ENCODE results near the gene LSM5.
A peak's percentile ranks its signal among the peaks of the same experiment; 100 is the strongest.
"Not testable (repeated sequence)": the region's sequence is repeated elsewhere in the genome, so short reads cannot be mapped to it uniquely, and the experiment has no call there.

Gene LSM5

GRCh38 chr7:32502728-32503127 lies 12.5 kb upstream of the LSM5 start:
- no peak for DNase-seq

DNA sequence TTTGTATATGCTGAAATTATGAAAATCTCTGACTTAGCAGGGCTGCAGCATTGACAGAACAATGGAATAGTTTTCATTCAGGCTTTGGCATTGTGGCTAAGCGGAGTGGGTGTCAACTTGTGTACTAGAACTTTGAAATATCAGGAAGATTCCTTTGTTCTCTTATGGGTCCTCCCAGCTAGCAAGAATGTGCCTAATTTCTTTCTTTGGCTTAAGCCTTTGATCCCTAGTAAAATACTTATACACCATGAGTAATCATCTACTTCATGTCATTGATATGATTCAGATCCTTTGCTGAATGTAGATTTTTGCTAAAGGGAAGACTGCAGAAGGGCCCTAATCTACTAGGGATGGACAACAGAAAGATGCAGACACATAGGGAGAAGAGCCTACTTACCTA lies 11.3 kb upstream of the LSM5 start:
- no peak for DNase-seq

- DNase-seq: no peak
Observed at GRCh38 chr7:32500922-32501341, 10.8 kb upstream of the LSM5 start.

- not testable (repeated sequence) for DNase-seq
Observed at GRCh38 chr7:32500216-32500615, 10.0 kb upstream of the LSM5 start.

DNA sequence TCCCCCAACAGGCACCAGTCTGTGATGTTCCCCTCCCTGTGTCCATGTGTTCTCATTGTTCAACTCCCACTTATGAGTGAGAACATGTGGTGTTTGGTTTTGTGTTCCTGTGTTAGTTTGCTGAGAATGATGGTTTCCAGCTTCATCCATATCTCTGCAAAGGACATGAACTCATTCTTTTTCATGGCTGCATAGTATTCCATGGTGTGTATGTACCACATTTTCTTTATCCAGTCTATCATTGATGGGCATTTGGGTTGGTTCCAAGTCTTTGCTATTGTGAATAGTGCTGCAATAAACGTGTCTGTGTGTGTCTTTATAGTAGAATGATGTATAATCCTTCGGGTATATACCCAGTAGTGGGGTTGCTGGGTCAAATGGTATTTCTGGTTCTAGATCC lies 9.6 kb upstream of the LSM5 start:
- DNase-seq: not testable (repeated sequence)

GRCh38 chr7:32496052-32496813 lies 6.1 kb upstream of the LSM5 start:
- no peak for DNase-seq

DNA sequence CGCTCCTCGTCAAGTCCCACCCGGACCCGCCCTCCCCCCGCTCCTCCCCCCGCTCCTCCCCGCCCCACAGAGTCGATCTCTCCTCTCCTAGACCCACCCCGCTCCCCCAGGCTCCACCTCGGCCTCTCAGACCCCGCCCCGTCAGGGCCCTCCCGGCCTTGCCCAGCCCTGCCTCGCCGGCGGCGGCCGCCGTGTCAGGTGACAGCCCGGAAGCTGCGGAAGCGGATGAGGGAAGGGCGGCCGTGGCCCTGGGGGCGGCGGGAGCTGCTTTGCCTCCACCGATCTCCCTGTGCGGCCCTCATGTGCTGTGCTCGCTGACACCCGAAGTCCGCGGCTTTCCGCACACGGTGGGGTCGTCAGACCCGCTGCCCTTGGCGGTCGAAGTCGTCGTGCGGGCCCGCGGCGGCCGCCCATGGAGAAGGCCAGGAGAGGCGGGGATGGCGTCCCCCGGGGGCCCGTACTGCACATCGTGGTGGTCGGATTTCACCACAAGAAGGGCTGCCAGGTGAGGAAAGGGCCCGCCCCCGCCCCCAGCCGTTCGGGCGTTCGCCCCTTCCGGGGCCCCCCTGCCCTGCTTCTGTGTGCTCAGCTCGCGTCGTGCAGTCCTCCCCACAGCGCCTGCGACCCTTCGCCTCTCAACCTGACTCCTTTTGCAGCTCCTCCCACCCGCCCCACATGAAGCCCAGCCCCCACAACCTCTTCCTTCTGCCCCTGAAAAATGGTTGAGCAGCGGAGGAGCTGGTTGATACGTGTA lies 5.3 kb upstream of the LSM5 start, which contains the start of gene AVL9:
TSS of gene AVL9 (plus strand) at position 192 of the 754 bp plus-strand sequence. CDS start at position 413, 221 bp downstream.
- DNase-seq: peak; percentile 97

GRCh38 chr7:32494946-32495297 lies 4.7 kb upstream of the LSM5 start:
- DNase-seq: no peak

DNA sequence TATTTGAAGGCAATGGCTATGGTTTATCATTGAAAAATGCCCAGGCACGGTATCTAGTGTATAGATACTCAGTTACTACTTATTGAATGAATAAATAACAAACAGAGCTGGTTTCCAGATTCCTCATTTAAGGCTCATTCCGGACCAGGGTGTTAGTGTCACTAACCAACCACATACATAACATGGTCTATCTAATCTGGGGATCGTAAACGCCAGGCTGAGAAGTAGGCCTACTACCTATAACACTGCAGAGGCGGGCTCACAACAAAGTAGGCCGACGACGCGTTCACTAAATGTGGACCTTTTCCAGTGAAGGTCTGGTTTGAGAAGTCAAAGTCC lies 423 bp downstream of the LSM5 start:
- no peak for DNase-seq

DNA sequence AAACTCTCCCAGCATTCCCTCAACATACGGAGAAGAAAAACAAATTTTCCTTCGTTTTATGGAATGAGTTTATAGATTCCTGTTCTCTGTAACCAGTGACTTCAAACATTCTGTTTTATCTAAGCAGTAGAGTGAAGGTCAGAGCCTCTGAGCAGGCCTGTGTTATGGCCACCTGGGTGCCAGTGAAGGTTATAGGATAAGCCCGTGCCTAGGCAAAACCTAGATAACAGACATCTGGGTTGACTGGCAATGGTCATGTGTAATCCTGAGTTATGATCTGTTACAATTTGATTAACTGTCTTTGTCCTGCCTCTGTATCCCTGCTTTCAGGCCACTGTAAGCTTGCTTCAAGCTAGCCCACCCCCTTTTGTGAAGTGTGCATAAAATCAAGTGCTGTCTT lies 8.3 kb downstream of the LSM5 start:
- no peak for DNase-seq

- no peak for DNase-seq
Observed at GRCh38 chr7:32481176-32481575, 9.0 kb downstream of the LSM5 start.

GRCh38 chr7:32479574-32480200 lies 10.5 kb downstream of the LSM5 start:
- DNase-seq: no peak

GRCh38 chr7:32477649-32477980 lies 12.6 kb downstream of the LSM5 start:
- DNase-seq: no peak

DNA sequence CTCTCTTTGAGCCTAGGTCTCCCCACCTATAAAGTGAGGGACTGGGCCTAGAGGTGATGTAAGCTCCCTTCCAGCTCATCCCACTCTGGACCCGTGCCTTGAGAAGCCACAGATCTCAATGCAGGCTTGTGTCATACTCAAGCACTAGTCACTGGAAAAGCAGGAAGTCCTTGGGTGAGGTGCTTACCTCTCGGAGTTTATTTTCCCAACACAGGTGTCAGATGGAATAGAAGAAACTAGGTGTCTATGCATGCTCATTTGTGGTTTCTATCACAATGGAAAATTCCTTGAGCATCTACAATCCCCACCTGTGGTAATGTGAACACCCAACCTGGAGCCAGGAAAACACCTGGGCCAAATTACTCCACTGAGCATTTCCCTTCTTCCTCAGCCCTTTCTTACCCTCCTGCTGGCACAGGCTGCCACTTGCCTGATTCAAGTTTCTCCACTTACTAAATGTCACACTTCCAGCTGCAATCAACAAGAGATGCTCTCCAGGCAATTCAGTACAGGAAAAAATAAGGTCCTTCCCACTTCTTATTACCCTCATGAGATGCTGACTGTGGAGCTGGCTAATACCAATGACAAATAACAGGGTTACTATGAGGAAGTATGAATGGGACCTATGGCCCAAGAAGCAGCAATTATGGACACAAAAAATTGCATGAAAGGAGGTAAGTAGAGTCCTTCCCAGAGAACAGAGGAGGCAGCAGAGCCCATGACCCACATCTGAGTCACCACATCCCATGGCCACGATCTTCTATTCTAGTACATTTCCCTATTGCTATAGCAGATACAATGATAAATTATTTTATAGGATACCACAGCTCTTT lies 13.1 kb downstream of the LSM5 start:
- DNase-seq: no peak

- no peak for DNase-seq
Observed at GRCh38 chr7:32474008-32474407, 16.2 kb downstream of the LSM5 start.

GRCh38 chr7:32472015-32472414 lies 18.2 kb downstream of the LSM5 start:
- DNase-seq: no peak

GRCh38 chr7:32470871-32471270 lies 19.3 kb downstream of the LSM5 start:
- no peak for DNase-seq

DNA sequence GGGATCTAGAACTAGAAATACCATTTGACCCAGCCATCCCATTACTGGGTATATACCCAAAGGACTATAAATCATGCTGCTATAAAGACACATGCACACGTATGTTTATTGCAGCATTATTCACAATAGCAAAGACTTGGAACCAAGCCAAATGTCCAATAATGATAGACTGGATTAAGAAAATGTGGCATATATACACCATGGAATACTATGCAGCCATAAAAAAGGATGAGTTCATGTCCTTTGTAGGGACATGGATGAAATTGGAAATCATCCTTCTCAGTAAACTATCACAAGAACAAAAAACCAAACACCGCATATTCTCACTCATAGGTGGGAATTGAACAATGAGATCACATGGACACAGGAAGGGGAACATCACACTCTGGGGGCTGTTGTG lies 20.2 kb downstream of the LSM5 start:
- DNase-seq: not testable (repeated sequence)

DNA sequence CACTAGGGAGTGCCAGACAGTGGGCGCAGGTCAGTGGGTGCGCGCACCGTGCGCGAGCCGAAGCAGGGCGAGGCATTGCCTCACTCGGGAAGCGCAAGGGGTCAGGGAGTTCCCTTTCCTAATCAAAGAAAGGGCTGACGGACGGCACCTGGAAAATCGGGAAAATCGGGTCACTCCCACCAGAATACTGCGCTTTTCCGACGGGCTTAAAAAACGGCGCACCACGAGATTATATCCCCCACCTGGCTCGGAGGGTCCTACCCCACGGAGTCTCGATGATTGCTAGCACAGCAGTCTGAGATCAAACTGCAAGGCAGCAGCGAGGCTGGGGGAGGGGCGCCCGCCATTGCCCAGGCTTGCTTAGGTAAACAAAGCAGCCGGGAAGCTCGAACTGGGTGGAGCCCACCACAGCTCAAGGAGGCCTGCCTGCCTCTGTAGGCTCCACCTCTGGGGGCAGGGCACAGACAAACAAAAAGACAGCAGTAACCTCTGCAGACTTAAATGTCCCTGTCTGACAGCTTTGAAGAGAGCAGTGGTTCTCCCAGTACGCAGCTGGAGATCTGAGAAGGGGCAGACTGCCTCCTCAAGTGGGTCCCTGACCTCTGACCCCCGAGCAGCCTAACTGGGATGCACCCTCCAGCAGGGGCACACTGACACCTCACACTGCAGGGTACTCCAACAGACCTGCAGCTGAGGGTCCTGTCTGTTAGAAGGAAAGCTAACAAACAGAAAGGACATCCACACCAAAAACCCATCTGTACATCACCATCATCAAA lies 25.4 kb downstream of the LSM5 start:
- not testable (repeated sequence) for DNase-seq

DNA sequence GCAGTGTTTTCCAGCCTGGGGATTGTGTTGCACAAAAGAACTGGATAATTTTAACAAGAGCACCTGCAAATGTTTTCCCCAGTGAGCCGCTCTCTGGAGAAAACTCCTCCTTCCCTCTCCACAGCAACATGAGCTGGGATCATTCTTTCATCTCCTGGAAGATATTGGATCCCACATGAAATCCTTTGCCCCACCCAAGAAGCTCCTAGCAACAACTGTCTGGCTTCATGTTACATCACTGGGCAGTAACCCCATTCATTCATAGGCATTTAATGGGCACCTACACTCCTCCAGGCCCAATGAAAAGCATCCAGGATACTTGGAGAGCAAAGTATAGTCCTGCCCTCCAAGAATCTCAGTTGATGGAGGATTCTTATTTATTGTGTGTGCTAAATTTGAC lies 27.2 kb downstream of the LSM5 start:
- no peak for DNase-seq

DNA sequence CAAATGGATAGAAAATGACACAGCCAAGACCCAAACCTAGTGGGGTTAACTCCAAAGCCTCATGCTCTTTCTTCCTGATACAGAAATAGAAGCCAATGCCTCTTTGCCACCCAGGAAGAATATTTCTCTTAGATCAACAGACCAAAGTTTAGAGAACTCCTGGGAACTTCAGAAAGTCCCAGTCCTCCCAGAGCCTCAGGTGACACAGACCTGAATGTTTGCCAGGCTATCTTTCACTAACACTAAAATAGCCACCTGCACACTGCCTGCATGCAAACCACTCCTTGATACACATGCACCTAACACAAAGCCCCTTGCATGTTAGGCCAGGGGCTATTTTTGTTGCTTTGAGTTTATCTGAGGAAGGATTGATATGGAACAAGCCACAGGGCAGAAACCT lies 27.7 kb downstream of the LSM5 start:
- DNase-seq: no peak

DNA sequence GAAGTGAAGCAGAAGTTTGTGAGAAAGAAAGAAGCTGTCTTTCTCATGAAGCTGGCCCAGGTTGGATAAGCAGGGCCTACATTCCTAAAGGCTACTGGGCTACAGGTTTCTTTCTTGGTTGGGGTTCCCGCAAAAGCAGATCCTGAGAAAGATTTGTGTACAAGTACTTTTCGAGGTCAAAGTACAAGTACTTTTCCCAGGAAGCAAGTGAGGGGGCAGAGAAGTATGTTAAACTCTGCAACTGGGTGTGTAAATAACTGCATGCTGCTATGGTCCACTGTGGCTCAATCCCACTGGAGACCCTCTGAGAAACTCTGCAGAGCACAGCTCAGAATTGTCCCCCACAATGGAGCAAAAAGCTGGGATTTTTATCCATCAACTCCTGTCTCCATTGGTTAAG lies 28.7 kb downstream of the LSM5 start:
- DNase-seq: no peak
